Measurements from ENCODE around the gene IQCH.

Gene IQCH

DNA sequence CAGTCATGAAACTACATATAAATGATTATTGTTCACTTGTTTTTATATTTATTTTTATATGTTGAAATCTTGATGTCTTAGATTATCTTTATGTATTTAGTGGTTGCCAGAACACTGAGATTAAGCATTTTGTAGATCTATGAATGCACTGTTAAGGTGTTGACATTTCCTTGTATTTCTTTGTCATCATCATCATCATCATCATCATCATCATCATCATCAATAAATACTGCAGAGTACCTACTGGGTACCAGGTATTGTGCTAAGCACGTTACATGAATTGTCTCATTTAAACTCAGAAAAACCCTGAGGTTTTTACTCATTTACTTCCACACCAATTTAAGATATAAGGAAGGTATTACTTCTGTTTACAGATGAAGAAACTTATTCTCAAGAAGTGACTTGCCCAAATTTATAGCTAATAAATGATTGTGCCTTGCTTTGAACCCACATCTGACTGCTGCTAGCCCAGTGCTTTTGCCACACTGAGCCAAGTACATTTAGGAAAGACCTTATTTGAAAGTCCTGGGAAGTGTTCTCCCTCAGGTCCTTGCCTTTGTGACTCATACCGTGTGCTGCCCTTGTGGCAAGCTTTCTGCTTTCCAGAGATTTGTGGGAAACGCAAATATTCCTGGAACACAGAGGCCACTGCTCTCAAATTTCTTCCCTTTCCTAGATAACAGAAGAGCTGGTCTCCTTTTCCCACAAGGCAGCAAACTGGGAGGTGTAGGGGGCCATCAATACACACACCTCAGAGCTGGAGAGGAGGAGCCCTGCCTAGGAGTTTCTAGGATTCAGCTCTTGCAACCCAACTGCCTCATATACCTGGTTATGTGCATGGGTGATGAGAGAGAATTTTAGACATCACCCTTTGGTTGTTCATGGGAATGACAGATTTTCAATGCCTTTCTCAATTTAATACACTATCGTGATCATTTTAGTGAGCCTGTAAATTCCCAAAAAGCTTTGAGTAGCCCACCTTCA lies 150.9 kb downstream of the IQCH start:
- CTCF ChIA-PET: interaction anchor here (1.1 kb wide), 1 partner anchor 28 kb away, joined by 4 read pairs; no protein-coding TSS in a partner anchor
- no peak for DNase-seq (ENCODE audit: extremely low spot score)
- POLR2A ChIA-PET: no interaction called here

DNA sequence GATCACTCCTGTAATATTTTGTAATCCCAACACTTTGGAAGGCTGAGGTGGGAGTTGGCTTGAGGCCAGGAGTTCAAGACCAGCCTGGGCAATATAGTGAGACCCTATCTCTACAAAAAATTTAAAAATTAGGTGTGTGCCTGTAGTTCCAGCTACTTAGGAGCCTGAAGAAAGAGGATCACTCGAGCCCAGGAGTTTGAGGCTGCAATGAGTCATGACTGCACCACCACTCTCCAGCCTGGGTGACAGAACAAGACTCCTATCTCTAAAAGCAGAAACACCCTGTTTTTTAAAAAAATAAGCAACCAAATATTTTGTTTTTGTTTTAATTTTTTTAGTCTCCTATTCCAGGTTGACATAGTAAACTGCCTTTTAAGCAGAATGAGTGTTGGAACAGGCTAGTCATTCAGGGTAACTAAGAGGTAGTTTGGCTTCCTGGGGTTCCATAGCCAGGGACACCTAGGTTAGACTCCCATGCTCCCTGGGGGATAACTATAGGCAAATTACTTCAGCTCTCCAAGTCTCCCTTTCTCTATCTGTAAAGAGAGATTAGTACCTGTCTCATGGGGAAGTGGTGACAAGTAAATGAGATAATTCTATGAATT lies 151.8 kb downstream of the IQCH start:
- DNase-seq (ENCODE audit: extremely low spot score): no peak
- ChIA-PET POLR2A (no interaction called here), CTCF (interaction anchor here (0.6 kb wide), 1 partner anchor 609 kb away, joined by 3 read pairs; no protein-coding TSS in a partner anchor)
- TF ChIP-seq LEF1 (IDR thresholded peaks at IDR 0.05; ENCODE audit: borderline replicate concordance): no peak
- no peak for TF ChIP-seq SUZ12 (IDR thresholded peaks at IDR 0.05)
- no peak for TF ChIP-seq NFRKB (IDR thresholded peaks at IDR 0.05)
- TF ChIP-seq FOXM1 (IDR thresholded peaks at IDR 0.05; ENCODE audit: borderline replicate concordance): no peak
- no peak for TF ChIP-seq L3MBTL2 (conservative IDR thresholded peaks at IDR 0.05)
- TF ChIP-seq SP1 (IDR thresholded peaks at IDR 0.05): no peak
- no peak for TF ChIP-seq FOXA1 (IDR thresholded peaks at IDR 0.05)
- no peak for TF ChIP-seq HDGF (IDR thresholded peaks at IDR 0.05; ENCODE audit: borderline replicate concordance)
- TF ChIP-seq ARNT (IDR thresholded peaks at IDR 0.05): no peak
- TF ChIP-seq CTBP1 (IDR thresholded peaks at IDR 0.05; ENCODE audit: borderline replicate concordance): no peak
- TF ChIP-seq, protein P1, sequence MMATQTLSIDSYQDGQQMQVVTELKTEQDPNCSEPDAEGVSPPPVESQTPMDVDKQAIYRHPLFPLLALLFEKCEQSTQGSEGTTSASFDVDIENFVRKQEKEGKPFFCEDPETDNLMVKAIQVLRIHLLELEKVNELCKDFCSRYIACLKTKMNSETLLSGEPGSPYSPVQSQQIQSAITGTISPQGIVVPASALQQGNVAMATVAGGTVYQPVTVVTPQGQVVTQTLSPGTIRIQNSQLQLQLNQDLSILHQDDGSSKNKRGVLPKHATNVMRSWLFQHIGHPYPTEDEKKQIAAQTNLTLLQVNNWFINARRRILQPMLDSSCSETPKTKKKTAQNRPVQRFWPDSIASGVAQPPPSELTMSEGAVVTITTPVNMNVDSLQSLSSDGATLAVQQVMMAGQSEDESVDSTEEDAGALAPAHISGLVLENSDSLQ (IDR thresholded peaks at IDR 0.05): no peak
- no peak for TF ChIP-seq BHLHE40 (IDR thresholded peaks at IDR 0.05; ENCODE audit: borderline replicate concordance)
- TF ChIP-seq ZNF384 (IDR thresholded peaks at IDR 0.05): no peak
- no peak for TF ChIP-seq FOXK2 (IDR thresholded peaks at IDR 0.05)
- no peak for TF ChIP-seq TARDBP (IDR thresholded peaks at IDR 0.05)

More for the DNA sequence above, 150.9 kb downstream of the IQCH start:
- TF ChIP-seq CTBP1 (IDR thresholded peaks at IDR 0.05; ENCODE audit: borderline replicate concordance): no peak

DNA sequence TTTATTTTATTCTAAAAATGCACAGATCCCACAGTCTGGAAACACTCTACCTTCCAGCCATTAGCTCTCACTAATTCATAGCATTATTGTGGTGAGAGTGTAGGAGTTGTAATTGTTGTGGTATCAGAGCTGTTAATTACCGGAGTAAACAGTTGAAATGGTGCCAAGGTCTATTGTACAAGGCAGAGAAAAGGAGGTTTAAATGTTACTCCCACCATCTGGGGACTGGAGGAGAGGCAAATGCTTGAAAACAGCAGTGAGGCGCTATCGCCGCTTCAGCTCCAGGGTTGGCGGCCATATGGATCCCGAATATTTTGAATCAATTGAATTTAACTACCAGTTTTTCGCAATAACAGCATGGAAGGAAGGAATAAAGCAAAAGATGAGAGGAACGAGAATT lies 153.2 kb downstream of the IQCH start:
- TF ChIP-seq ZNF384 (IDR thresholded peaks at IDR 0.05) (no peak), ELF4 (IDR thresholded peaks at IDR 0.05) (no peak), L3MBTL2 (conservative IDR thresholded peaks at IDR 0.05) (no peak), LEF1 (IDR thresholded peaks at IDR 0.05; ENCODE audit: borderline replicate concordance) (no peak), TARDBP (IDR thresholded peaks at IDR 0.05) (no peak), SUZ12 (IDR thresholded peaks at IDR 0.05) (no peak)
- TF ChIP-seq, protein P1 (IDR thresholded peaks at IDR 0.05): no peak
- CTCF ChIA-PET: no interaction called here
- POLR2A ChIA-PET: interaction anchor here (0.9 kb wide), 1 partner anchor 433 kb away, joined by 3 read pairs; no protein-coding TSS in a partner anchor

DNA sequence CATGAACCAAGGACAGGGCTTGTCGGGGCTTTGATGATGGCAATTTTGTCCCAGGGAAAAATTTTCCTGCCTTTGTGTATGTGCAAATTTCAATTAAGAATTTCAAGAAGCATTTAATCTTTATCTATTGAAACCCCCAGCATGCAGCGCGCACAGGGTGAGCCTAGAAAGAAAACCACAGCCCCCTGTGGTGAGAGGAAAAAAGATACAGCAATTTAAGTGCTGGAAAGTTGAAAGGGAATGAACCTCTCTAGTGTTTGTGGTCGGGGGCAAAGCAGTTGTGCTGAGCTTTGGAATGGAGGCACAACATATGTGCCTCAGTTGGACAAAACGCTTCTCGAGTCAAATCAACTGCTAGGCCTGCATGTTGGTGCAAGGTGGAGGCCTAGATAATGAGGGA lies 154.6 kb downstream of the IQCH start:
- DNase-seq (ENCODE audit: extremely low spot score): peak; percentile 21
- CTCF ChIA-PET: interaction anchor here (0.5 kb wide), 1 partner anchor 70 kb away, joined by 4 read pairs; no protein-coding TSS in a partner anchor
- TF ChIP-seq FOXM1 (IDR thresholded peaks at IDR 0.05; ENCODE audit: borderline replicate concordance) (no peak), SUZ12 (IDR thresholded peaks at IDR 0.05) (no peak), L3MBTL2 (conservative IDR thresholded peaks at IDR 0.05) (no peak; the same call in 1 of the 2 replicates), FOXK2 (IDR thresholded peaks at IDR 0.05) (no peak), LEF1 (IDR thresholded peaks at IDR 0.05; ENCODE audit: borderline replicate concordance) (no peak), TARDBP (IDR thresholded peaks at IDR 0.05) (no peak), SP1 (IDR thresholded peaks at IDR 0.05) (no peak), BHLHE40 (IDR thresholded peaks at IDR 0.05; ENCODE audit: borderline replicate concordance) (no peak), ARNT (IDR thresholded peaks at IDR 0.05) (no peak), ELF4 (IDR thresholded peaks at IDR 0.05) (no peak), ZNF384 (IDR thresholded peaks at IDR 0.05) (no peak), CTBP1 (IDR thresholded peaks at IDR 0.05; ENCODE audit: borderline replicate concordance) (no peak), FOXA1 (IDR thresholded peaks at IDR 0.05) (no peak), NFRKB (IDR thresholded peaks at IDR 0.05) (no peak), HDGF (IDR thresholded peaks at IDR 0.05; ENCODE audit: borderline replicate concordance) (no peak)
- TF ChIP-seq, protein P1 (IDR thresholded peaks at IDR 0.05): no peak
- POLR2A ChIA-PET: no interaction called here

More for the DNA sequence above, 153.2 kb downstream of the IQCH start:
- DNase-seq (ENCODE audit: extremely low spot score): no peak

DNA sequence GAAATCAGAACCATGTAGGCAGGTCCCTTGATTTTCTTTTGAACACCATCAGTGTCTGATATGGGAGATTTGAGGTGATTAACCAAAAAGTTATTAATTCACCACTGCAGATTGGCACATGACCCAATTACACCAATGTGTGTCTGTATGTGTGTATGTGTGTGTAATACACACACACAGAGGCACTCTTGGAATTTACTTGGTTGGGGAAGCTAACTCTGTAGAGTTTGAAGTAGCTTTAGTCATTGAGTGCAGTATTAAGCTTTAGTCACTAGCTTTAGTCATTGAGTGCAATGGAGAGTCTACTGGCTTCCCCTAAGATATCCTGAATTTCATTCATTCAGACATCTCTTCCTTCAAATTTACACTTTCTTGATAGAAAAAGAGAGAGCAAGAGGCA lies 156.9 kb downstream of the IQCH start:
- ChIA-PET POLR2A (no interaction called here), CTCF (no interaction called here)

More for the DNA sequence above, 156.9 kb downstream of the IQCH start:
- no peak for DNase-seq (ENCODE audit: extremely low spot score)
- TF ChIP-seq ARNT (IDR thresholded peaks at IDR 0.05) (no peak), TARDBP (IDR thresholded peaks at IDR 0.05) (no peak), FOXK2 (IDR thresholded peaks at IDR 0.05) (no peak), NFRKB (IDR thresholded peaks at IDR 0.05) (no peak), LEF1 (IDR thresholded peaks at IDR 0.05; ENCODE audit: borderline replicate concordance) (no peak), L3MBTL2 (conservative IDR thresholded peaks at IDR 0.05) (no peak), SUZ12 (IDR thresholded peaks at IDR 0.05) (no peak), ZNF384 (IDR thresholded peaks at IDR 0.05) (no peak), FOXA1 (IDR thresholded peaks at IDR 0.05) (no peak)
